HG03039 (cell line): ENCODE results near the gene CCR3.

ENCODE experiments used
- ATAC-seq: cut with Tn5 transposase; IDR thresholded peaks from one replicate; pipeline ENCODE4 v1.9.1; 2021; ENCODE audit warnings: mild to moderate bottlenecking, moderate library complexity; ENCODE audit not compliant: unreplicated experiment

CCR3 gene

GRCh38 chr3:46270474-46270873 lies 28.2 kb downstream of the CCR3 start:
- no peak for ATAC-seq

- ATAC-seq: no peak
These were observed 29.0 kb downstream of the CCR3 start for GRCh38 chr3:46271209-46271745.

GRCh38 chr3:46272028-46272451 lies 29.8 kb downstream of the CCR3 start:
- ATAC-seq: no peak

- ATAC-seq: no peak
These were observed 34.3 kb downstream of the CCR3 start for GRCh38 chr3:46276497-46277099.

- no peak for ATAC-seq
These were observed 35.2 kb downstream of the CCR3 start for GRCh38 chr3:46277476-46277875.

- no peak for ATAC-seq
These were observed 36.8 kb downstream of the CCR3 start for GRCh38 chr3:46278816-46279672.

- ATAC-seq: no peak
These were observed 38.0 kb downstream of the CCR3 start for GRCh38 chr3:46280105-46280797.

GRCh38 chr3:46281551-46281950 lies 39.3 kb downstream of the CCR3 start:
- ATAC-seq: no peak

- no peak for ATAC-seq
These were observed 39.8 kb downstream of the CCR3 start for GRCh38 chr3:46282041-46282440.

- ATAC-seq: no peak
These were observed 40.4 kb downstream of the CCR3 start for GRCh38 chr3:46282696-46283095.

- ATAC-seq: no peak
These were observed 41.7 kb downstream of the CCR3 start for GRCh38 chr3:46283881-46284450.

- ATAC-seq: no peak
These were observed 42.9 kb downstream of the CCR3 start for GRCh38 chr3:46284981-46285683.

GRCh38 chr3:46285931-46286619 lies 43.8 kb downstream of the CCR3 start:
- ATAC-seq: no peak

- no peak for ATAC-seq
These were observed 44.8 kb downstream of the CCR3 start for GRCh38 chr3:46286947-46287565.

GRCh38 chr3:46289551-46289950 lies 47.3 kb downstream of the CCR3 start:
- no peak for ATAC-seq

- no peak for ATAC-seq
These were observed 47.7 kb downstream of the CCR3 start for GRCh38 chr3:46289966-46290365.

- ATAC-seq: no peak
These were observed 48.8 kb downstream of the CCR3 start for GRCh38 chr3:46291046-46291445.

- no peak for ATAC-seq
These were observed 50.9 kb downstream of the CCR3 start for GRCh38 chr3:46293035-46293724.
